Frontal cortex (tissue), 4 donors: ENCODE results near the gene MAD1L1. TPM values are rescaled to one million over a fixed set of nuclear protein-coding genes. Genes with fewer than 3 reads are reported as not detected.
"Not testable (repeated sequence)": the region's sequence is repeated elsewhere in the genome, so short reads cannot be mapped to it uniquely, and the experiment has no call there.

ENCODE experiments used
- DNase-seq, 2 donors: peaks; one replicate each; pipeline ENCODE4 v3.0.0; 2012; ENCODE audit warnings: low spot score in 2 of 2
- FAIRE-seq: peaks from 2 replicates; lab custom pipeline; 2012; peaks lifted over from hg19 to GRCh38; lab: Jason Lieb, UNC
- total RNA-seq: library from RNA; depleted of rRNA; stranded (reverse); fragments of >200 nt; gene quantifications from one replicate; pipeline ENCODE4 v1.2.3, GENCODE V29; 2014
- donor health status: control.
- donor health status: control.
- donor health status: control.

Gene MAD1L1
- total RNA-seq, 1 donor from 2014 or later, result 37.1 TPM

DNA sequence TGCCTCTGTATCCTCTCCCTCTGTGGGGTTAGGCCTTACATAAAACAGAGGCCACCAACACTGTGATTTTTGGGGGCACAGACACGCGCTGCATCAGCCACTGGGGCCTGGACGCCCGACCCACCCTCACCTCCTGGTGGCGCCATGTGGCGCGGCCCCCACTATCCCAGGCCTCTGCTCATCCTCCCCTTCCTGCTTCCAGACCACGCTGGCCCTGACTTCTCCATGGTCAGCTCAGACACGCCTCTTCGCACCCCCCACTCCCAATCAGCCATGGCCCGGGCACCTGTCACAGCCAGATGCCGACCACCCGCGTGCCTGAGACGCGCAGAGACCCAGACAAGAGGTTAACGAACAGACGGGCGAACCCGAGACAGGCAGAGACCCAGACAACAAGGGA is 298.7 kb downstream of the MAD1L1 start:
- FAIRE-seq (no peak), DNase-seq (no peak)

DNA sequence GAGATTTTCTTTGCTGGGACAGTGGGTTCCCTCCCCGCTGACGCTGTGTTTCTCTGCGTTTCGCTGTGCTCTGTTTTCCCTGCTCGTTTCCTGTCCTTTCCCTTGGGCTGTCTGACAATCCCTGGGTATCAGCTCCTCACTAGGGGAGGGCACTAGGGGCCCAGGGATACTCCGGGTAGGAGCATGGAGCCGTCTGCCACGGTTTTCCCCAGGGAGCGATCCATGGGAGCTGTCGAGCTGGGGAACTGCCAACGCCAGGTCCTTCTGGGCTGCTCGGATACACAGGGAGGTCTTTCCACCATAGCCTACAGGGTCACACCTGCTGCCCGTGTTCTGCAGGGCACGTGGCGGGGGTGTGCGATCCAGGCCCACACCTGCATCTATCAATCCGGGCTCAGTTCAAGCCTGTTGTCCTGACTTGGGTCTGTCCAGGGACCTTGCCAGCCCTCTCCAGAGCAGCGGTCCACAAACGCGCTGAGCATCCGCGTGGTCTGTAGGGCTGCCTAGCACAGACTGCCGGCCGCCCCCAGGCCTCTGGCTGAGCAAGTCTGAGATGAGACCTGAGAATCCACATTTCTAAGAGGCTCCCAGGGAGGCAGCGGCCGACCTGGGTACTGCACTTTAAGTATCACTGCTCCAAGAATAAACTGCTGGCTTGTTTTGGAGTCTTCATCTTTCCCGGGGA is 299.5 kb downstream of the MAD1L1 start:
- FAIRE-seq, result no peak

GRCh38 chr7:1931951-1932270 is 300.8 kb downstream of the MAD1L1 start:
- no peak for FAIRE-seq
- no peak for DNase-seq

More for the DNA sequence above, 299.5 kb downstream of the MAD1L1 start:
- DNase-seq, result no peak

DNA sequence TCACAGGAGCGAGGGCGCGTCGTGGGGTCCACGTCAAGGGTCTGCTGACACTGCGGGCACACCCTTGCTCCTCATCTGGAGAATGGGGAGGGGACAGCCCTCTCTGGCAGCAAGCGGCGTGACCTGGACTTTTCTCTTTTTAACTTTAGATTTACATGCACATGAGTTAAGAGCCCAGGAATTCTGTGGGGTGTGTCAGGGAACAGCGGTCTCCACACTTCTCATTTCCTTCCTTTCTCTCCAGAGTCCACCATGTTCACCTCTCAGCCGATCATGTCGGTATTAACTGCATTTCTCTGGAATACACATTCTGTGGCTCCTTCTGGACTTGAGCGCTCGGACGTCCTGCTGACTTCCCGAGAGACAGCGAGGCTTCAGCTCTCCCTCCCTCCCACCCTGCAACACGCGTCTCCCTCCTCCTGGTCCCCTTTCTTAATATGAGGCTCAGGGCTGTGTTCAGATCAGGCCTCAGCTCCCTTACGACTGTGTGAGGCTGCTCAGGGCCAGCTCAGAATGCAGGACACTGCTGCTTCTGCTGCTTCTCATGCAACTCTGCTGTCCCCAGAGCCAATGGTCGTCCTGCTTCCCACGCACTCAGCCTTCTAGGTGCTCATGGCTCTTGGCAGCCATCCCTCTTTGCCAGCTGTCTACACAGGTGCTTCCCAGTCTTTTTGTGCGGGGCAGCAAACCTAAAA is 301.3 kb downstream of the MAD1L1 start:
- no peak for DNase-seq
- FAIRE-seq, result no peak

DNA sequence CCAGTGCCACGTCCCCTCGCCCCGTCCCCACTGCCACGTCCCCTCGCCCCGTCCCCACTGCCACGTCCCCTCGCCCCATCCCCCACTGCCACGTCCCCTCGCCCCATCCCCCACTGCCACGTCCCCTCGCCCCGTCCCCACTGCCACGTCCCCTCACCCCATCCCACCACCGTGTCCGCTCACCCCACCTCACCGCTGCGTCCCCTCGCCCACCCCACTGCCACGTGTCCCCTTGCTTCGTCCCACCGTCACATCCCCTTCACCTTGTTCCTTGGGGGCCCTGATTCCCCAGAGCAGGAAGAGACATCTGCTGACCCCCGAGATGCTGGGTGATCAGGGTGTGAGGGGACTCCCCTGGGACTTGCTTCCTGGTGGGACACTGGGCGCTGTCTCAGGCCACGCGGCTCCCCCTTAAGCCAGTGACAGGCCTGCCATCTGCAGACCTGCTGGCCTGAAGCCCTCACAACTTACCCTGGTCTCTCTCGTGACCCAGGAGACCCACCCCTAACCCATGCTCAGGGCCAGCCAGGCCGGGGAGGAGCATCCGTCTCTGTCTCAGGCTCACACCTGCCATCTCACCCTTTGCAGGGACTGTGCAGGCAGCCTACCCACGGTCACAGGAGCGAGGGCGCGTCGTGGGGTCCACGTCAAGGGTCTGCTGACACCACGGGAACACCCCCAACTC is 302.2 kb downstream of the MAD1L1 start:
- no peak for FAIRE-seq

DNA sequence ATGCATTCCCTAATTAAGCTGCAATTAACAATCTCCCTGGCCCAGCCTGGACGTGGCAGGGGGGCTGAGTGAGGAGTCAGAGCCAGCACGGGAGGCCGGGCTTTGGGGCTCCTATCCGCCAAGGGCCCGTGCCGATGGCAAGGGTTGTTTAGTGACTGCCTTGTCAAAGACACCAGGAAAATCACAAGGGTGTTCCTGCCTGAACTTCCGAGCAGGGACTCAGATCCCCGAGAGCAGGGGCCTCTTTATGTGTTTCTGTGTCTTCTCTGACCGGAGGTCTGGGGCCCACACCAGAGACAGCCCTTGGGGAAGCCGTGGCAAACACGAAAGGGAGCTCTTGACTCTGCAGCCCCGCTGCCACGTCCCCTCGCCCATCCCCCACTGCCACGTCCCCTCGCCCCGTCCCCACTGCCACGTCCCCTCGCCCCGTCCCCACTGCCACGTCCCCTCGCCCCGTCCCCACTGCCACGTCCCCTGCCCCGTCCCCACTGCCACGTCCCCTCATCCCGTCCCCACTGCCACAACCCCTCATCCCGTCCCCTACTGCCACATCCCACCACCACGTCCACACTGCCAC is 303.3 kb downstream of the MAD1L1 start:
- DNase-seq, FAIRE-seq: not testable (repeated sequence)

More for the DNA sequence above, 302.2 kb downstream of the MAD1L1 start:
- no peak for DNase-seq

DNA sequence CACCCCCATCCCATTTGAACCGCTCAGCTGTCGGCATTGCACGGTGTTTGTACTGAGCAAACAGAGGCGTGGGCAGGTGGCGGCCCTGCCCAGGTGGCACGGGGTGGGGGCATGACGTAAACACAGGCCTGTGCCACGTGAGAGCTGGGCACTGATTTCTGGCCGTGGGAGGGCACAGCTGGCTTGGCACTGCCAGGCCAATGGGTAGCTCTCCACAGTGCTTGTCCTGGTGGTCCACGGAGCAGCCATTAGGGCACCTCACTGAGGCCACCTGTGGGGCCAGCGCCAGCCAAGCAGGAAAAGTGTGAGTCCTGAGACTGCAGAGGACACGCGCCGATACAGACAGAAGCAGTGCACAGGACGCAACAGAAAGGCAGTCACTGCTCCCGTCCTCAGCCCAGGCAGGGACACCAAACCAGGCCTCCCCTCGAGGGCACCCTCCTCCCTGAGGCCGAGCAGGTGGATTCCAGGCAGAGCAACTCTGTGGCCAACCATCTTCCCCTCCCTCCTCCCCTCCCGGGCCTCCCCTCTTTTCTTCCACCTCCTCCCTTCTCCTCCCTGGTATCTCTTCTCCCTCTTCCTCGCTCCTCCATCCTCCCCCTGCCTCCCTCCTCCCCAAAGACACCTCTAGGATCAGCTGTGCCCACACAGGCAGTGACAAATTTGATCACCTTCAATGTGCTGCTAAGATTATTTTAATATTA is 303.9 kb downstream of the MAD1L1 start:
- DNase-seq (no peak), FAIRE-seq (no peak)

- no peak for FAIRE-seq
- DNase-seq, result no peak
Measured at GRCh38 chr7:1927937-1928644, 304.7 kb downstream of the MAD1L1 start.

- FAIRE-seq, result no peak
Measured at GRCh38 chr7:1926908-1927306, 305.8 kb downstream of the MAD1L1 start.

DNA sequence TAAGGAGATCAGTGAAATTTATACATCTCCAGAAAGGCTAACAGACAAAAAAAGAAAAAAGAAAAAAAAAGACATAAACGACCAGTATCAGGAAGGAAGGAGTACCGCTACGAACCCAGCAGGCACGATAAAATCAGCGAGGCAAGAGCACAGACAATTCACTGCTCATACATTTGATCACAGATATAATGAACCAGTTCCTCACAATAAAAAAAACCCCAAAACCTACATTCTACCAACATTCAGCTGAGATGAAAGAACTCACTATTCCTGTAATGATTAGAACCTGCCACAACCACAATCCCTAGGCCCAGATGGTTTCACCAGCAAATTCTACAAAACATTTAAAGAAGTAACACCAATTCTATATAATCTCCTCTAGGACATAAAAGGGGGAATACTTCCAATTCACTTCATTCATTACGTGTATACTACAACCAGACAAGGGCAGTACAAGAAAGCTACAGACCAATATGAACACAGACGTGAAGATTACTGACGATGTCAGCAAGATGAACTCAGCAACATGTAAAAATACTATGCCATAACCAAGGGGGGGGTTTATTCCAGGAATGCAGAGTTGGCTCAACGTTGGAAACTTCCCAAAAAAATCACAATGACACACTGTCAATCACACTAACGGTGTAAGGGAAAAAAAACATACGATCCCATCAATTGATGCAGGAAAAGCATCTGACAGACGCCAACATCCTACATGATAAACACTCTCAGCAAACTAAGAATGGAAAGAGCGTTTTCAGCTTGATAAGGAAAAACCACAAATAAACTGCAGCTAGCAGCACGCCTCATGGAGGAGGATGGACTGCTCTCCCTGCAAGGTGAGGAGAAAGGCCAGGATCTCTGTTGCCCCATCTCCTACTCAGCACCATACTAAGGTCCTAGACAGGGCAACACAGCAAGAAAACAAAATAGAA is 306.5 kb downstream of the MAD1L1 start:
- DNase-seq, result no peak
- no peak for FAIRE-seq

More at GRCh38 chr7:1926908-1927306, 305.8 kb downstream of the MAD1L1 start:
- no peak for DNase-seq

DNA sequence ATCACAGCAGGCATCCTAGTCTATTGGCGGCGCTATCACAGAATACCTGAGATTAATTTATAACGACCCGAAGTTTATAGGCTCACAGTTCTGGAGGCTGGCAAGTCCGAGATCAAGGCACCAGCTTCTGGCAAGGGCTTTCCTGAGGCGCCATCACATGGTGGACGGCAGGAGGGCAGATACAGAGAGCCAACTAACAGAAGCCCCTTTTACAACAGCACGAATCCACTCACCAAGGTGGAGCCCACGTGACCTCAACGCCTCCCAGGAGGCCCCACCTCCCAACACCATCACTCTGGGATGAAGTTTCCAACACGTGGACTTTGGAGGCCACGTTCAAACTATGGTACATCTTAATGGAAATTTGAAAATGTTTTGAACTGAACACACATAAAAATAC is 307.4 kb downstream of the MAD1L1 start:
- DNase-seq (no peak), FAIRE-seq (no peak)

DNA sequence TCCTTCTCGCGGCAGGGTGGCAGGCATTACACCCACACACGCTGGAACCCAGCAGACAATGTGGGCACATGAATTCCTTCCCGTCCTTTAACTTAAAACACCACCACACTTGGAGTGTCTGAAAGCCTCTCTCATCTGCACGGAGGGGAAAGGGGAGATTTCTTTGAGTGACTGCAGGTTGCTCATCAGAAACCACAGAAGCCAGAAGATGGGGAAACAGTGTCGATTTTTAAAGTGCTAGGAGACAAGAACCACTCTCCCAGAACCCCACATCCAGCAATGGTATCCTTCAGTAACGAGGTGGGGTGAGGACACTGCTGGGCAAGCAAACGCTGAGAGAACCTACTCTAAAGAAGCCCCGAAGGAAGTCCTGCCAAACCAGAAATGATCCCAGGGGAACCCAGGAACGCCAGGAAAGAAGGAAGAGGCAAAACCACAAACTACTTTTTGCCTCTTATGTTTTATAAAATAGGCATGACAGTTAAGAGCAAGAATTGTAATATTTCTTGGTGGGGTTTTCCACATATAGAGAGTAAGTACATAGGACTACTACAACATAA is 308.4 kb downstream of the MAD1L1 start:
- DNase-seq (no peak), FAIRE-seq (no peak)

- no peak for FAIRE-seq
- DNase-seq, result no peak
Measured at GRCh38 chr7:1923409-1924257, 309.1 kb downstream of the MAD1L1 start.

GRCh38 chr7:1922870-1923236 is 309.9 kb downstream of the MAD1L1 start:
- DNase-seq (no peak), FAIRE-seq (no peak)

DNA sequence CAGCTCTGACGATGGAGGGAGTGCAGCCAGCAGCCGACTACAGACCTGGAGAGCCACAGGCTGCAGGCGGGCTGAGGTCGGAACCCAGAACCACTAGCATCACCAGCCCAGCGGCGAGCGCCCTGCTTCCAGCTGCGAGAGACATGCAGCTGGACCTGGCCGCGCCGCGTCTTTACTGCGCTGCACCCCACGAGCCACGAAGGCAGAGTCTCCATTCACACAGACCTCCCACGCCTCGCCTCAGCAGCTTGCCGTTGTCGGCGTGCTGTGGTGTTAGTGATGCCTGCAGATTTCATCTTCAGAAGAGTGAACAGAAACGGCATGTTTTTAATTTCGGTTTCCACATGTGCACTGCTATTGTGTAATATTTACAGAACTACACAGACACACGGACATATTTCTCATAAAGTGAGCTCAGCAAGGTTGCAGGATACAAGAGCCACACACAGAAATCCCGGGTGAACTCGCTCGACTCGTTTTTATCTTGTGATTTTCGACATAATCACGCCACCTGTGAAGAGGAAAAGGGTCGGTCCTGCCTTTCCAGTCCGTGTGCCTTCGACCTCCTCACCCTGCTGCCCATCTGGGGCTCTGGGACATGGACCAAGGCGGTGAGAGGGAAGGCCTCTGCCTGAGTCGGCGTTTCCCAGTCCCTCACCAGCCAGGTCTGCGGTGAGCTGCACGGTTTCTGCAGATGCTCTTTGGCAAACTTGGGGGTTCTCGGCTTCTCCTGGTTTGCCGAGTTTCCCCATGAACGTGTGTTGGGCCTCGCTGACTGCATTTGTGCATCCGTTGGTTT is 310.5 kb downstream of the MAD1L1 start:
- DNase-seq (no peak), FAIRE-seq (no peak)

- FAIRE-seq, result no peak
- no peak for DNase-seq
Measured at GRCh38 chr7:1920881-1921280, 311.9 kb downstream of the MAD1L1 start.
